ENCODE measurements around the gene TMEM158.

GRCh38 chr3:45224824-45225464 lies 1.1 kb downstream of the TMEM158 start:
- TF ChIP-seq CTCF (IDR thresholded peaks at IDR 0.05) (peak; percentile 59), JUND (IDR thresholded peaks at IDR 0.05) (no peak), RCOR1 (IDR thresholded peaks at IDR 0.05; ENCODE audit: low read length) (no peak), GABPA (IDR thresholded peaks at IDR 0.05; ENCODE audit: low read depth) (no peak), POLR2AphosphoS5 (IDR thresholded peaks at IDR 0.05; ENCODE audit: low read depth, low read length) (no peak), MAX (IDR thresholded peaks at IDR 0.05; ENCODE audit: low read depth) (peak; percentile 61; the same call in 1 of the 2 replicates), EZH2phosphoT487 (IDR thresholded peaks at IDR 0.05; ENCODE audit: borderline replicate concordance, low read depth) (no peak), FOSL2 (IDR thresholded peaks at IDR 0.05; ENCODE audit: borderline replicate concordance, low read depth) (no peak), SIN3A (IDR thresholded peaks at IDR 0.05; ENCODE audit: borderline replicate concordance, low read depth, low read length) (0 out of 2 replicates have a peak, but pooled peaks have one; percentile 30), CHD2 (IDR thresholded peaks at IDR 0.05; ENCODE audit: low read length, partially characterized antibody) (no peak), TAF1 (IDR thresholded peaks at IDR 0.05; ENCODE audit: borderline replicate concordance, low read depth, low read length) (no peak)
- TF ChIP-seq, protein P1, sequence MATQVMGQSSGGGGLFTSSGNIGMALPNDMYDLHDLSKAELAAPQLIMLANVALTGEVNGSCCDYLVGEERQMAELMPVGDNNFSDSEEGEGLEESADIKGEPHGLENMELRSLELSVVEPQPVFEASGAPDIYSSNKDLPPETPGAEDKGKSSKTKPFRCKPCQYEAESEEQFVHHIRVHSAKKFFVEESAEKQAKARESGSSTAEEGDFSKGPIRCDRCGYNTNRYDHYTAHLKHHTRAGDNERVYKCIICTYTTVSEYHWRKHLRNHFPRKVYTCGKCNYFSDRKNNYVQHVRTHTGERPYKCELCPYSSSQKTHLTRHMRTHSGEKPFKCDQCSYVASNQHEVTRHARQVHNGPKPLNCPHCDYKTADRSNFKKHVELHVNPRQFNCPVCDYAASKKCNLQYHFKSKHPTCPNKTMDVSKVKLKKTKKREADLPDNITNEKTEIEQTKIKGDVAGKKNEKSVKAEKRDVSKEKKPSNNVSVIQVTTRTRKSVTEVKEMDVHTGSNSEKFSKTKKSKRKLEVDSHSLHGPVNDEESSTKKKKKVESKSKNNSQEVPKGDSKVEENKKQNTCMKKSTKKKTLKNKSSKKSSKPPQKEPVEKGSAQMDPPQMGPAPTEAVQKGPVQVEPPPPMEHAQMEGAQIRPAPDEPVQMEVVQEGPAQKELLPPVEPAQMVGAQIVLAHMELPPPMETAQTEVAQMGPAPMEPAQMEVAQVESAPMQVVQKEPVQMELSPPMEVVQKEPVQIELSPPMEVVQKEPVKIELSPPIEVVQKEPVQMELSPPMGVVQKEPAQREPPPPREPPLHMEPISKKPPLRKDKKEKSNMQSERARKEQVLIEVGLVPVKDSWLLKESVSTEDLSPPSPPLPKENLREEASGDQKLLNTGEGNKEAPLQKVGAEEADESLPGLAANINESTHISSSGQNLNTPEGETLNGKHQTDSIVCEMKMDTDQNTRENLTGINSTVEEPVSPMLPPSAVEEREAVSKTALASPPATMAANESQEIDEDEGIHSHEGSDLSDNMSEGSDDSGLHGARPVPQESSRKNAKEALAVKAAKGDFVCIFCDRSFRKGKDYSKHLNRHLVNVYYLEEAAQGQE (IDR thresholded peaks at IDR 0.05; ENCODE audit: low read depth, low read length), result no peak

Measured in SK-N-SH (cell line).